IPS-15b (cell line): Measurements from ENCODE around the gene ITGB8.

Experiments used
- H3K27me3 ChIP-seq: one replicate; pipeline ENCODE4 v1.6.1; 2013; ENCODE audit warnings: low read length; ENCODE audit not compliant: control insufficient read depth, insufficient read depth
- H3K36me3 ChIP-seq: one replicate; pipeline ENCODE4 v1.6.1; 2013; ENCODE audit warnings: low read length; ENCODE audit not compliant: control insufficient read depth, insufficient read depth
- H3K4me1 ChIP-seq: one replicate; pipeline ENCODE4 v1.6.1; 2013; ENCODE audit warnings: mild to moderate bottlenecking, low read length; ENCODE audit not compliant: control insufficient read depth, insufficient read depth
- H3K4me3 ChIP-seq: one replicate; pipeline ENCODE4 v1.5.1; 2013; ENCODE audit warnings: low read depth, low read length
- H3K9ac ChIP-seq: one replicate; pipeline ENCODE4 v1.6.1; 2013; ENCODE audit warnings: low read depth, mild to moderate bottlenecking, low read length
- H3K9me3 ChIP-seq: one replicate; pipeline ENCODE4 v1.6.1; 2013; ENCODE audit warnings: mild to moderate bottlenecking, low read length; ENCODE audit not compliant: control insufficient read depth, insufficient read depth

Gene ITGB8

GRCh38 chr7:20408467-20408826 lies 77.7 kb downstream of the ITGB8 start:
- no peaks in the 10 kb centered on the region for H3K27me3 ChIP-seq
- no peaks in the 10 kb centered on the region for H3K4me1 ChIP-seq
- no peak overlapping the region for H3K4me3 ChIP-seq
- no peaks in the 10 kb centered on the region for H3K36me3 ChIP-seq
- H3K9ac ChIP-seq, result no peak overlapping the region
- no peaks in the 10 kb centered on the region for H3K9me3 ChIP-seq

- H3K9ac ChIP-seq, result no peak overlapping the region
- no peaks in the 10 kb centered on the region for H3K9me3 ChIP-seq
- H3K4me1 ChIP-seq, result no peaks in the 10 kb centered on the region
- H3K4me3 ChIP-seq, result no peak overlapping the region
- H3K27me3 ChIP-seq, result no peaks in the 10 kb centered on the region
- H3K36me3 ChIP-seq, result no peaks in the 10 kb centered on the region
Measured at GRCh38 chr7:20409961-20410360, 79.3 kb downstream of the ITGB8 start.

- no peaks in the 10 kb centered on the region for H3K27me3 ChIP-seq
- H3K9me3 ChIP-seq, result no peaks in the 10 kb centered on the region
- H3K9ac ChIP-seq, result no peak overlapping the region
- no peaks in the 10 kb centered on the region for H3K36me3 ChIP-seq
- H3K4me3 ChIP-seq, result no peak overlapping the region
- H3K4me1 ChIP-seq, result no peaks in the 10 kb centered on the region
Measured at GRCh38 chr7:20411372-20411771, 80.7 kb downstream of the ITGB8 start.

DNA sequence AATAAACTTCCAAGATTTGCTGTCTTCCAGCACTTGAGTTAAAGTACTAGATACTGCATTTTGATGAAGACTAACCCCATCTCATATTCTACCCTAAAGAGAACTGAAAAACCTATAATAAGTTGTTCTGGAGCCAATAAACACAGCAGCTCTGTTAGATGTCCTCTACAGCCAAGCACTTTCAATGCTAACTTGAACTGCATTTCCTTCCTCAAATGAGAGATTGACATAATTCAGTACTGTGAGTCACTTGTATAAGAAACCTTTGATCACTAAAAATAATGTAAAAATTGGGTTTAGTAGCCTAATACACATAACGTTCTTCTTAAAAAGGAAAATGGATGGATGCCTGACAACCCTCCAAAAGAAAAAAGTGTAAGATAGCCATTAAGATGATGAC lies 81.3 kb downstream of the ITGB8 start:
- Histone ChIP-seq H3K9ac (no peak overlapping the region), H3K4me1 (no peaks in the 10 kb centered on the region), H3K36me3 (no peaks in the 10 kb centered on the region), H3K27me3 (no peaks in the 10 kb centered on the region), H3K4me3 (no peak overlapping the region), H3K9me3 (no peaks in the 10 kb centered on the region)

DNA sequence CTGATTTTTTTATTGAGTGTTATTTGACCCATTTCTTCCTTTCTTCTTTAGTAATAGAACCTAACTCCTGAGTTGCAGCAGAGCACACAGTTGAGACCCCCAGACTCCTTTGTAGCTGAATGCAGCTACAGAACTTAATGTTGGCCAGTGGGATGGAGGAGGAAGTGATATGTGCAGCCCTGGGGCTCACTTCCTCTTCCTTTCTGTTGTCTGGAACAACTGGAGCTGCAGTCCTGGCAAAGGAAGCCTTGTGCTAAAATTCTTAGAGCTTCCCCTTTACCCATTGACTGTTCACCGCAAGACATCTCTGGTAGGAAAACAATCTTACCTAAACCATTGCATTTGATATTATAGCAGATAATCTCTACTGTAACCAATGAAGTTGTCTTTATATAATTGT lies 86.6 kb downstream of the ITGB8 start:
- H3K9ac ChIP-seq, result no peak overlapping the region
- H3K4me1 ChIP-seq, result no peaks in the 10 kb centered on the region
- no peaks in the 10 kb centered on the region for H3K36me3 ChIP-seq
- H3K9me3 ChIP-seq, result no peaks in the 10 kb centered on the region
- no peak overlapping the region for H3K4me3 ChIP-seq
- H3K27me3 ChIP-seq, result no peaks in the 10 kb centered on the region

DNA sequence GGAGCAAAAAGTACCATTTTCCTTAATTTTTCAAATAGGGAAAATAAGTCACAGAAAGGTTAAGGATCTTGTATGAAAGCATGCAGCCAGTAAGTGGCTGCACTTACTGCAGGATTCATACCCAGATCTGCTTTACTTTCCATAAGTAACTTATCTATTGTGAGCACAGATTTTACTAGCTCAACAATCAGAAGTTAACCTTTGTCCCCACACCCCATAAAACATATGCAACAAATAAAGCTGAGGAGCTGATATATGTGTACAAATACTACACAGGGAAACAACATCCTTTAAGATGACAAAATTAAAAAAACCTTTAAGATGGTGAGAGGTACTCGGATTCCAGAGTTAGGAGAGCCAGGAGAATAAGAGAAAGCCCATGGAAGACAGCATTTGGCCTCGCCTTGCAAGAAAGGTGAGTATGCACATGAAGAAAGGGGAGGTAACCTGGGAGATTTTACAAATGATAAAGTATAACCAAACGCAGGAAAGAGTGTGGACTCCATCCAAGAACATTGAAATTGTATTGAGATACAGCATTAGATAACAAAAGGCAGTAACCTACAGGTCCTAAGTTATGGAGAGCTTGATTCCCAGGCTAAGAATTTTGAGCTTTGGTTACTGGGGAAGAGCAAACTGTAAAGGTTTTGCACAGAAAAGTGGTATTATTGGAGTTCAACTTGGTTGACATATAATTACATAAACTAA lies 87.1 kb downstream of the ITGB8 start:
- no peaks in the 10 kb centered on the region for H3K27me3 ChIP-seq
- no peaks in the 10 kb centered on the region for H3K4me1 ChIP-seq
- no peaks in the 10 kb centered on the region for H3K36me3 ChIP-seq

GRCh38 chr7:20424500-20424899 lies 93.8 kb downstream of the ITGB8 start:
- no peak overlapping the region for H3K4me3 ChIP-seq
- no peaks in the 10 kb centered on the region for H3K9me3 ChIP-seq
- H3K27me3 ChIP-seq, result no peaks in the 10 kb centered on the region
- no peak overlapping the region for H3K9ac ChIP-seq
- H3K36me3 ChIP-seq, result no peaks in the 10 kb centered on the region
- H3K4me1 ChIP-seq, result no peaks in the 10 kb centered on the region

More for the DNA sequence above, 87.1 kb downstream of the ITGB8 start:
- Histone ChIP-seq H3K4me3 (no peak overlapping the region), H3K9ac (no peak overlapping the region), H3K9me3 (no peaks in the 10 kb centered on the region)

GRCh38 chr7:20430664-20431063 lies 100.0 kb downstream of the ITGB8 start:
- Histone ChIP-seq H3K9ac (no peak overlapping the region), H3K4me1 (no peaks in the 10 kb centered on the region), H3K27me3 (no peaks in the 10 kb centered on the region), H3K4me3 (no peak overlapping the region), H3K36me3 (no peaks in the 10 kb centered on the region), H3K9me3 (no peaks in the 10 kb centered on the region)

DNA sequence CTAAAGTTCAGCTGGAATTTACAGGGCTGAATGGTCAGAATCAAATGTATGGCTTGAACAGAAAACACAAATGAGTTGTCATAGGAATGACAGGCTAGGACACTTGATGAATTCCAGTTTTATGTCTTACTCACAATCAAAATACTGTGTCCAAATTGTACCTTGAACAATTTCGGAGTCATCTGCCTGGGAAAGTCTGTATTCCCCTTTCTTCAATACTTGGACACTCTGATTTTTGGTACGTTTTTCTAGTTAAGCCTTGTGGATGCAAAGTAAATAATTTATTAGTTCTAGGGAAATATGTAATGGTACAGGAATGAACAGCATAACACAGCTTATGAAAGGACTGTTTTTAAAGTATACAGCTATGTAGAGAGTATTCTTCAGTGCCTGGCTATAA lies 100.4 kb downstream of the ITGB8 start:
- Histone ChIP-seq H3K9me3 (no peaks in the 10 kb centered on the region), H3K4me1 (no peaks in the 10 kb centered on the region), H3K4me3 (no peak overlapping the region), H3K9ac (no peak overlapping the region), H3K36me3 (no peaks in the 10 kb centered on the region), H3K27me3 (no peaks in the 10 kb centered on the region)

DNA sequence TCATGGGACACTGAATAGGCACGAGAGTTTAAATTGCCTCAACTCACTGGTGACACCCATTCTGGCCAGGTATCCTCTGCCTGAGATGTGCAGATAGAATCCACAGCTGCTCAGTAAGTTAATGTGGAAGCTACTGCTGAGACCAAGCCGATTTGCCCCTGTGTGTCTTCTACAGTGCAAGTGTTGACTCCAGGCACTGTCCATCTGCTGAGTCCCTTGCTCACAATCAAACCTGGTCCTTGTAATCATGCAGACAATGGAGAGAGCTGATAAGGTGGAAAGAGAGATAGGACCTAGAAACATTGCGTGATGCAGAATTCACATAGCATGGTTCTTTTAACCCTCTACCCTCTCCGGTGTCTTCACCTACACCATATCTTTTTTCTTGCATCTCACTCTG lies 101.4 kb downstream of the ITGB8 start:
- H3K36me3 ChIP-seq, result no peaks in the 10 kb centered on the region
- H3K9me3 ChIP-seq, result no peaks in the 10 kb centered on the region
- H3K27me3 ChIP-seq, result no peaks in the 10 kb centered on the region
- no peak overlapping the region for H3K4me3 ChIP-seq
- H3K4me1 ChIP-seq, result no peaks in the 10 kb centered on the region
- H3K9ac ChIP-seq, result no peak overlapping the region

DNA sequence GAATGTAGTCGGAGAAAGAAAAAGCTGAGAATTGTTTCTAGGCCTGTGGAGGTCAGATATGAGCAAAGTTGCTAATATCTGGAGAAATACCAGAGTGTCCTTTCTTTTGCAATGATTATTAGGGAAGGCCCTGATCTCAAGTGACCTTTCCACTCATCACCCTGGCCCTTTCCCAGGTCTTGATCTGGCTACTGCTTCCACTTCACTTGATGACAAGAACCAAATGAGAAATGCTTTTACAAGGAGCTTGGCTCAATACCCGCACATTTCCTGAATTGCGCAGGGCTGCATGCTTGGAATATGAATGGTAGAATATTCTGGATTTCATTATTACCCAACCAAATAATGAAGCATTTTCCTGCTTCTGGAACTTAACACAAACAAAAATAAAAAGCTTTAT lies 104.6 kb downstream of the ITGB8 start:
- Histone ChIP-seq H3K4me3 (no peak overlapping the region), H3K9ac (no peak overlapping the region), H3K36me3 (no peaks in the 10 kb centered on the region), H3K27me3 (no peaks in the 10 kb centered on the region), H3K9me3 (no peaks in the 10 kb centered on the region), H3K4me1 (no peaks in the 10 kb centered on the region)

- H3K36me3 ChIP-seq, result no peaks in the 10 kb centered on the region
- H3K27me3 ChIP-seq, result no peaks in the 10 kb centered on the region
- no peak overlapping the region for H3K9ac ChIP-seq
- no peak overlapping the region for H3K4me3 ChIP-seq
- no peaks in the 10 kb centered on the region for H3K9me3 ChIP-seq
- H3K4me1 ChIP-seq, result peaks cover 1% of the 10 kb centered on the region
Measured at GRCh38 chr7:20438248-20438647, 107.5 kb downstream of the ITGB8 start.
